Neuronal stem cell (in vitro differentiated cells): ENCODE data around the gene RAB3IP.

ENCODE experiments used
- DNase-seq: peaks from one replicate; pipeline ENCODE4 v3.0.0-alpha.2; 2013; ENCODE audit warnings: low spot score
- H2AFZ ChIP-seq: one replicate; pipeline ENCODE4 v1.6.1; 2013; ENCODE audit warnings: mild to moderate bottlenecking, low read length, inconsistent platforms
- H2AK5ac ChIP-seq: 2 replicates; pipeline ENCODE4 v1.6.1; 2013; ENCODE audit warnings: low read depth, mild to moderate bottlenecking, inconsistent platforms, low read length, moderate library complexity, mixed read lengths
- H2BK120ac ChIP-seq: 2 replicates; pipeline ENCODE4 v1.6.1; 2013; ENCODE audit warnings: low read depth, mild to moderate bottlenecking, inconsistent platforms, low read length, moderate library complexity, mixed read lengths
- H2BK12ac ChIP-seq: one replicate; pipeline ENCODE4 v1.6.1; 2013; ENCODE audit warnings: low read length, inconsistent platforms
- H2BK15ac ChIP-seq: 2 replicates; pipeline ENCODE4 v1.6.1; 2013; ENCODE audit warnings: mild to moderate bottlenecking, low read length, inconsistent platforms, mixed read lengths
- H2BK5ac ChIP-seq: one replicate; pipeline ENCODE4 v1.6.1; 2013; ENCODE audit warnings: inconsistent platforms, mild to moderate bottlenecking, low read length, moderate library complexity
- H3K14ac ChIP-seq: one replicate; pipeline ENCODE4 v1.6.1; 2013; ENCODE audit warnings: low read length, inconsistent platforms
- H3K18ac ChIP-seq: 2 replicates; pipeline ENCODE4 v1.6.1; 2013; ENCODE audit warnings: low read length, inconsistent platforms
- H3K23ac ChIP-seq: 2 replicates; pipeline ENCODE4 v1.6.1; 2013; ENCODE audit warnings: low read depth, mild to moderate bottlenecking, mixed read lengths, low read length, inconsistent platforms; ENCODE audit not compliant: poor library complexity
- H3K27ac ChIP-seq: replicated peaks from 3 replicates; pipeline ENCODE4 v1.5.1; 2013; ENCODE audit warnings: low read length, inconsistent platforms
- H3K27me3 ChIP-seq, 3 experiments: 2 replicates each; pipeline ENCODE4 v1.6.1; 2013; ENCODE audit warnings: low read length in 3 of 3, mild to moderate bottlenecking in 2 of 3, inconsistent platforms in 1 of 3, low read depth in 1 of 3, mixed read lengths in 1 of 3, moderate library complexity in 1 of 3; ENCODE audit not compliant: control insufficient read depth in 3 of 3, insufficient read depth in 3 of 3
- H3K36me3 ChIP-seq, 2 donors: replicated peaks in 1 of 2; 2 replicates each; pipeline ENCODE4 v1.6.1; 2013; ENCODE audit warnings: low read length in 2 of 2; ENCODE audit not compliant: control insufficient read depth in 2 of 2, insufficient read depth in 2 of 2
- H3K4ac ChIP-seq: 2 replicates; pipeline ENCODE4 v1.6.1; 2013; ENCODE audit warnings: inconsistent platforms, mild to moderate bottlenecking, low read length, moderate library complexity
- H3K4me1 ChIP-seq, 2 donors: 1 replicate in 1 of 2; 2 replicates in 1 of 2; pipeline ENCODE4 v1.6.1; 2013; ENCODE audit warnings: low read length in 2 of 2, low read depth in 1 of 2; ENCODE audit not compliant: control insufficient read depth in 2 of 2, insufficient read depth in 1 of 2
- H3K4me2 ChIP-seq: one replicate; pipeline ENCODE4 v1.6.1; 2013; ENCODE audit warnings: mild to moderate bottlenecking, low read length, inconsistent platforms; ENCODE audit not compliant: insufficient read depth, poor library complexity, severe bottlenecking
- H3K4me3 ChIP-seq, 2 donors: 2 replicates each; pipeline ENCODE4 v1.5.1; 2013; ENCODE audit warnings: low read length in 2 of 2, mild to moderate bottlenecking in 2 of 2, inconsistent platforms in 1 of 2, moderate library complexity in 1 of 2
- H3K79me1 ChIP-seq: one replicate; pipeline ENCODE4 v1.6.1; 2013; ENCODE audit warnings: low read depth, mild to moderate bottlenecking, inconsistent platforms, low read length, moderate library complexity
- H3K9ac ChIP-seq: one replicate; pipeline ENCODE4 v1.6.1; 2013; ENCODE audit warnings: mild to moderate bottlenecking, low read depth, low read length, inconsistent platforms; ENCODE audit not compliant: poor library complexity
- H3K9me3 ChIP-seq, 2 donors: replicated peaks in 1 of 2; 2 replicates each; pipeline versions ENCODE3 to v1.6.1; 2013; ENCODE audit warnings: low read length in 2 of 2, mild to moderate bottlenecking in 2 of 2, inconsistent platforms in 1 of 2, low read depth in 1 of 2, mixed read lengths in 1 of 2, moderate library complexity in 1 of 2; ENCODE audit not compliant: control insufficient read depth in 2 of 2, insufficient read depth in 1 of 2
- H4K8ac ChIP-seq: one replicate; pipeline ENCODE4 v1.6.1; 2013; ENCODE audit warnings: low read depth, mild to moderate bottlenecking, inconsistent platforms, low read length, moderate library complexity
- H4K91ac ChIP-seq: one replicate; pipeline ENCODE4 v1.6.1; 2013; ENCODE audit warnings: low read length, low read depth, mild to moderate bottlenecking, inconsistent platforms; ENCODE audit not compliant: poor library complexity
- WGBS, 2 donors: extraction: QIAGEN DNeasy Blood & Tissue Kit; methylation state at CpG; one replicate each; pipeline ENCODE4 v1.1.7; 2013; ENCODE audit warnings: missing lambda C conversion rate in 2 of 2, mixed read lengths in 1 of 2; ENCODE audit not compliant: insufficient read length in 2 of 2, insufficient replicate concordance in 1 of 2; ENCODE audit errors: extremely low coverage in 2 of 2; 5-methylcytosine and 5-hydroxymethylcytosine counted together

RAB3IP gene

GRCh38 chr12:69698769-69699540 lies 39.7 kb upstream of the RAB3IP start, which contains the start of gene BEST3:
Gene BEST3, minus strand, starts transcription at chr12:69699303. Its CDS starts 1,505 bp downstream, at chr12:69697798.
- WGBS, 2 donors: no CpG with 5 or more reads among the region's 12 CpGs
- Histone ChIP-seq H3K23ac (no peak within 1 kb of the TSS), H2AFZ (no peak within 1 kb of the TSS), H3K4me1 (peaks cover 0 to 5% of the 10 kb centered on the region in 2 donors), H3K27me3 (no peaks in the 10 kb centered on the region), H3K9me3 (no peaks in the 10 kb centered on the region), H4K91ac (no peak within 1 kb of the TSS), H3K79me1 (no peaks in the 10 kb centered on the region), H3K18ac (no peak within 1 kb of the TSS), H4K8ac (no peak within 1 kb of the TSS), H2BK120ac (no peak within 1 kb of the TSS), H3K4me3 (no peak within 1 kb of the TSS), H3K27ac (no peak within 1 kb of the TSS), H2BK15ac (no peak within 1 kb of the TSS), H2AK5ac (no peak within 1 kb of the TSS), H3K9ac (no peak within 1 kb of the TSS), H2BK12ac (no peak within 1 kb of the TSS), H3K14ac (no peak within 1 kb of the TSS), H3K4ac (no peak within 1 kb of the TSS), H3K36me3 (no peaks in the 10 kb centered on the region), H2BK5ac (no peak within 1 kb of the TSS), H3K4me2 (no peak within 1 kb of the TSS)
- no peak for DNase-seq

DNA sequence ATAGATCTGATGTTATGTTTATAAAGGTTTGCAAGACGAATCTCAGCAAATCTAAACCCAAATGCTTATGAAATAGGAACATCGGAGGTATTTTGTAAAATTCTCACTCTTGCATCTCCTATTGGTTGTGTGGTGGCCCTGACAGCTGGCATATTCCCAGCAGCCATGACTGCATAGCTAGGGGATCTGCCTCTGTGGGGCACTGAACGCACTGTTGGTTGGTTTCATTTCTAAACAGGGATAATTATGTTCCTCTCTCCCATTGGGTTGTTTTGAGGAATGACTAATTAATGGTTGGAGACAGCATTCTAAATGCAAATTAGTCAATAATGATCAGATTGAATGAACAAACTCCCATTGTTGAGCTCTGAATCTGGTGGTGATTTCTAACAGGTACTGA lies 36.8 kb upstream of the RAB3IP start:
- no peaks in the 10 kb centered on the region for H3K9me3 ChIP-seq
- H3K79me1 ChIP-seq: no peaks in the 10 kb centered on the region
- H3K27ac ChIP-seq: no peak overlapping the region
- no peak overlapping the region for H4K8ac ChIP-seq
- H3K4me3 ChIP-seq: no peak overlapping the region
- no peak overlapping the region for H3K4ac ChIP-seq
- no peak overlapping the region for H3K18ac ChIP-seq
- H3K36me3 ChIP-seq: no peaks in the 10 kb centered on the region
- peaks cover 0 to 3% of the 10 kb centered on the region in 2 donors for H3K4me1 ChIP-seq
- H2AFZ ChIP-seq: no peak overlapping the region
- WGBS, 2 donors: no CpG with 5 or more reads among the region's 3 CpGs
- H2BK5ac ChIP-seq: no peak overlapping the region
- H2AK5ac ChIP-seq: no peak overlapping the region
- no peak overlapping the region for H4K91ac ChIP-seq
- H3K27me3 ChIP-seq: no peaks in the 10 kb centered on the region
- H3K4me2 ChIP-seq: no peak overlapping the region
- H2BK12ac ChIP-seq: no peak overlapping the region
- H3K23ac ChIP-seq: no peak overlapping the region
- no peak for DNase-seq
- H3K9ac ChIP-seq: no peak overlapping the region
- no peak overlapping the region for H2BK15ac ChIP-seq
- H3K14ac ChIP-seq: no peak overlapping the region
- no peak overlapping the region for H2BK120ac ChIP-seq

DNA sequence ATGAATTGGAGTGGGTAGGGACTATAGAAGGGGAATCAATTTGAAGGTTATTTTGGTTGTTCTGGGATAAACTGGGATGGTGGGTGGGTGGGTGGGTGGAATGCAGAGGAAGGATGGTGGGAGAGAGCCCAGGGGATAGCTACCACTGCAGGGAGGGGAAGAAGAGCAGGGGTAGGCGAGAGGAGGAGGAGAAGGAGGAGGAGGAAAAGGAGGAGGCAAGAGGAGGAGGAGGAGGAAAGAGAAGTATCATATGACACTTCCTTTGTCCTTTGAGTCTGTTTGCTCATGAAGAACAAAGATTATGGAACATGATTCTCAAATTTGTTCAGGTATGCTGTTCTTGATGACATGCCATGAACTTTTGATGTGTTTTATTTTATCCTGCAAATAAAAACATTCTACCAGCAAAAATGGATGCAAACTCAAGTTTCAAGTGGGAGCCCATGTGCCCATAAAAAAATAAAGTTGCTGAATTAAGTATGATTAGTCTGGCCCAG lies 35.5 kb upstream of the RAB3IP start:
- no peaks in the 10 kb centered on the region for H3K79me1 ChIP-seq

DNA sequence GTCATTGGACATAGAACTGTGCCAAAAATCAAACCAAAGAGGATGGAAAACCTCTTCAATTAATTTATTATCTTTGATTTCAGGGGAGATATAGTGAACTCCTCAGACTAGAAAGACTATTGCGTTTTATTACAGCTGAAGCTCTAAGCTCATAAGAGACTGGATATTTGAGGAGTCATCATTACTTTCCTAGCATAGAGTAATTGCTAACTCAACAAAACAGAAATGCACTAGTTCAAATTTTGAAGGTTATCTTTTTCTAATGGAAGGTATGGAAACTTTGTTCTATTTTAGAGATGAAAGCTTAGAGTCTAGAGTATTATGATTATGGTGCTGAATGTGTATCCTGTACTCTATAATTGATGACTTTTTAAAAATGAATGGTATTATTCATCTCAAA lies 34.3 kb upstream of the RAB3IP start:
- no peak overlapping the region for H3K27ac ChIP-seq
- no peak overlapping the region for H3K23ac ChIP-seq
- no peaks in the 10 kb centered on the region for H3K27me3 ChIP-seq
- H3K14ac ChIP-seq: no peak overlapping the region
- no peak overlapping the region for H2BK5ac ChIP-seq
- H3K9ac ChIP-seq: no peak overlapping the region
- H2AK5ac ChIP-seq: no peak overlapping the region
- no peak overlapping the region for H4K8ac ChIP-seq
- no peaks in the 10 kb centered on the region for H3K9me3 ChIP-seq
- no peak overlapping the region for H4K91ac ChIP-seq
- no peaks in the 10 kb centered on the region for H3K4me1 ChIP-seq
- no peak overlapping the region for H3K4me2 ChIP-seq
- H2BK15ac ChIP-seq: no peak overlapping the region
- WGBS, 2 donors: no CpG with 5 or more reads among the region's 1 CpG
- no peak overlapping the region for H3K4ac ChIP-seq
- H2AFZ ChIP-seq: no peak overlapping the region
- H3K79me1 ChIP-seq: no peaks in the 10 kb centered on the region
- H2BK120ac ChIP-seq: no peak overlapping the region
- no peaks in the 10 kb centered on the region for H3K36me3 ChIP-seq
- DNase-seq: no peak
- H3K4me3 ChIP-seq: no peak overlapping the region
- no peak overlapping the region for H3K18ac ChIP-seq
- H2BK12ac ChIP-seq: no peak overlapping the region

More for the DNA sequence above, 35.5 kb upstream of the RAB3IP start:
- Histone ChIP-seq H4K91ac (no peak overlapping the region), H3K4me2 (no peak overlapping the region), H3K27me3 (no peaks in the 10 kb centered on the region), H3K4me3 (no peak overlapping the region), H4K8ac (no peak overlapping the region), H3K23ac (no peak overlapping the region), H3K18ac (no peak overlapping the region), H2BK12ac (no peak overlapping the region), H3K9ac (no peak overlapping the region), H3K14ac (no peak overlapping the region), H3K36me3 (no peaks in the 10 kb centered on the region), H3K4ac (no peak overlapping the region), H2BK5ac (no peak overlapping the region), H3K27ac (no peak overlapping the region), H3K4me1 (no peaks in the 10 kb centered on the region), H2AFZ (peak overlapping the region; percentile 0), H2BK120ac (no peak overlapping the region), H2AK5ac (no peak overlapping the region), H3K9me3 (no peaks in the 10 kb centered on the region), H2BK15ac (no peak overlapping the region)
- WGBS, 2 donors: no CpG with 5 or more reads among the region's 1 CpG
- no peak for DNase-seq
